NCI-H226 (cell line): Measurements from ENCODE around the gene AUTS2.

Source experiments
- DNase-seq: peaks from one replicate; pipeline ENCODE4 v3.0.0-alpha.2; 2015

The AUTS2 gene

DNA sequence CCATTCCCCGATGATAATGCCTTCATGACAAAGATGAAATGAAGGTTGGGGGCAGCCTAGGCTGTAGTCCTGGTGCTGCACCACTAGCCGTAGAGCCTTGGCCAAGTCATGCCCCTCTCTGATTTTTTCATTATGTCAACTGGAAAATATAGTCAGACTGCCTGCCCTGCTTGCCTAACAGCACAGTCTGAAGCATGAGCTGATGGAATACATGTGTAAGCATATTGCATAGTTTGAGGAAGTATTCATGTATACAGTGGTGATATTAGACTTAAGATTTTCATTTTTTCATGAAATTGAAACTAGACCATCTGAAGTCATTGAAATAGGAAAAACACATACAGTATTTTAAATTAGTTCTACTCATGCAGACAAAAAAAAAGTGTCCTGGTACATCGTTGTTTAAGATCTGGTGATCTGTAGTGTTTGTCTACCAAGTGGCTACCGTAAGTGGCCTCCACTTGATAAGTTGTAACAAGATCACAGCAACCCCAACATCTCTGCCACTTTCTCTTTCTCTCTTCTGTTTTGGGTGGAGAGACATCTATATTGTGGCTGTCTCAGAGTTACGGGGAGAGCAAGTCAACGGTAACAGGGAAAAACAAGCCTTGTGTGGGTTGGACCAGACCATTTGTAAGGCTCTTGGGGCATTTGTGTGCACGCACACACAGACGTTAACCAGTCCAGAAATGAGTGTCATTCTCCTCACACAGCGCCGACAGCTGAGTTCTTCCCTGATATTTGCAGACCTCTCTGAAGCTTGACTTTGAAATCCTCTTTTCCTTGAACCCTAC is 817.1 kb downstream of the AUTS2 start:
- no peak for DNase-seq

DNA sequence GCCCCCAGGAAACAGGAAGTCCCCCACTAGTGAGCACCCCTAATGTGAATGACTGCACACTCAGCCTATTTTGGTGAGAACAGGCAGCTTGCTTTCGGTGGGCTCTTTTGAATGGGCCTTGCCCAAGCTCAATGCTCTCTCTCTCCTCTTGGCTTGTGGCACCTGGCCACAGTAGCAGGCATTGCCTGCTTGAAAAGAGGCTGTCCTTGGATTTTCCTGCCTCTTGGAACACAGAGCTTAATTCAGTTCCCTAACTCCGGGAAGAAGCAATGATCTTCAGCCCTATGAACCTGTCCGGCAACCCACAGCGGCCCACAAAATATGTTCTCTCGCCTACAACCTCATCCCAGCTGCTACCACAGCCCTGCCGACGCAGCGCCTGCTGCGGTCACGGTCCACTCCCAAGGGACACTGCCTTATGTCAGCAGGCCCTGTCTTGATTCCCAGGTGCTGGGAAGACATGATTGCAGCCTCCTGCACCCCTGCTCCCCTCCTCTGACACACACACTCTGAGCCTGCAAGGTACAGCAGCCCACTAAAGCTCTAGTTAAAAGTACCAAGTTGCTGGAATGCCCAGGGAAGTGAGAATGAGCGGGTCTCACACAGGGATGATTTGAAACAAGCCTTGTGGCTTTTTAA is 818.2 kb downstream of the AUTS2 start:
- DNase-seq, result no peak

DNA sequence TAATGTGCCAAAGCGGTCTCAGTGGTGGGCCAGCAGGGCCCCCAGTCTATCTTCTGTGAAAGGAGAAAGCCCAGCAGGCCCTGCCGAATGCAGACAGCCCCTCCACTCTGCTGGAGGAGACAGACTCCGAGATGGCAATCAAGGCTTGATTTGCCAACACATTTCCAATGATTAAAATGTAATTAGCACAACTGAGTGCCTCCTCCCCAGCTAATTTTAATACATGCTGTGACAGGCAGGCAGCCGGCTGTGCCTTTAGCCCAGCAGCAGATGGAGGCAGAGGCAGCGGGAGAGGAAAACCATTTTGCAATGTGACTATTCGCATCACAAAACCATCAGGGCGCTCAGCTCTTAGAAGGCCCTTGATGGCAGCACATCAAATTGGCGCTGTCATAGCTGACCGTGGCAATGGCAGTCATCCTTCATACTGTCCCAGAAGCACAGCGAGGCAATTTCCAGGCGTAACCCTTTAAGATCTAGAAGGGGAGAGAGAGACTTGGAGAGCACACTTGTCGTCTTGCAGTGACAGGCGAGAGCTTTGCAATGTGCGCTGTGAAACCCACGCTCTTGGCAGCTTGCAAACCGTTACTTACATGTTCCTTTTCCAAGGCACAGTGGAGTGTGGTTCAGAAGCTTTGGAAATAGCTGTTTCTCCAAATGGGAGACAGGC is 818.8 kb downstream of the AUTS2 start:
- DNase-seq, result no peak

DNA sequence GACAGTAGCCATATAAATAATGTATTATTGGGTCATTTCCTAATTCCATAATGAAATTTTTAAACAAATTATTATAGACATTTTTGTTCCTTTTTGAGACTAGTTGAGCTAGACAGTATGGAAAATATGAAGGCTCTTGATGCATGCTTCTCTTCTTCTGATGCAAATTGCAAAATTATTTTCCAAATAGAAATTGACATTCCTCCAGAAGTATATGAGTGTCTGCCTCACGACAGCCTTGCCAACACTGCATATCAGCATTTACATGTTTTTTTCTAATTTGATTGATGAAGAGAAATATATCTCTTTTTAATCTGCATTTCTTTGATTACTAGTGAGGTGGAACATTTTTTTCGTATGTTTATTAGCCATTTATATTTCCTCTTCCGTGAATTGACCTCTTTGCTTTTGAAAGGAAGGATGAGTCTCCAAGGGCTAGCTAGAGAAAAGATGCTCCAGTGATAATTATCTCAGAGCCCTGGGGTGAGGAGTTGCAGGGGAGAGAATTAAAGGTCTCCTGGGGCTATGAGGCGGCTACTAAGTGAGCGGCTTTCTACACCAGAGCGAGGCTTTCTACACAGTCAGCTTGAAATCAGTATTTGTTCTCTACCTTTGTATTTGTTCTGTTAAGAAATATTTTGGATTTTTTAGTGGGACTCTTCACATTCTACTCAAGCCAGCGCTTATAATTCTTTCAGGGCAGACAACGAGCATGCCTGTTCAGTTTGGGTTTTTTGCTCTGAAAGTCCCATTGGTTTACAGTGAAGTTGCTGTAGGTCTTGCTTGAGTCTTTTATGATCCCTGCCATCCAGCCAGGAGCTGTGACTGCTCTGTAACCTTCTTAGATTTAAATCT is 821.5 kb downstream of the AUTS2 start:
- DNase-seq, result no peak

DNA sequence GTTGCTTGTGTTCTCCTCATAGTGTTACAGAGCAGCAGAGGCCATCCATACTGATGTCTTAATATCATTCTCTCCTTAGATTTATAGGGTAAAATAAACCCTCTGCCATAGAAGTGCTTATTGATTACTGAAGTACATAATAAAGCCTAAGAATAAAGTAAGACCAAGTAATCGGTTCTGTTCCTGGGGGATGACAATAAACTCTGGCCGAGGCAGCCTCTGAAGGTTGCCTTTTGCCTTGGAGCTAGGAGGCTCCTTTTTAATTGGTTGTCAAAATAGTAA is 822.0 kb downstream of the AUTS2 start:
- no peak for DNase-seq

DNA sequence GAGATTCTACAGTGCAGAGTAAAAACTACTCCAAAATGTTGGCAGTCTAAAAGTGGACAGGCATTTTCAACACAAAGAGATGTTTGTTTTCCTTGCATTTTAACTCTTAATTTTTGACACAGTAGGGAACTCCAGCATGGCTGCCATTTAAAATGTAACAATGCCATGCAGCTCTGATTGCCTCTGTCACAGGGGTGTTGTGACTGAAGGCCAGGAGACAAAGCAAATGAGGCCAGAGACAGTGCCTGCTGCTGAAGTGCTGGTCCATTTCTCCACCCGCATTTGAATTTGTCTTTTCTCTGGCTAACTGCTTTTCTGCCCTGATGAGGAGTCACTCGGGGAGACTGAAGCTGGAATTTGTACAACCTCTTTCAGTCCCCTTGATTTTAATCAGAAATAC is 823.0 kb downstream of the AUTS2 start:
- no peak for DNase-seq

DNA sequence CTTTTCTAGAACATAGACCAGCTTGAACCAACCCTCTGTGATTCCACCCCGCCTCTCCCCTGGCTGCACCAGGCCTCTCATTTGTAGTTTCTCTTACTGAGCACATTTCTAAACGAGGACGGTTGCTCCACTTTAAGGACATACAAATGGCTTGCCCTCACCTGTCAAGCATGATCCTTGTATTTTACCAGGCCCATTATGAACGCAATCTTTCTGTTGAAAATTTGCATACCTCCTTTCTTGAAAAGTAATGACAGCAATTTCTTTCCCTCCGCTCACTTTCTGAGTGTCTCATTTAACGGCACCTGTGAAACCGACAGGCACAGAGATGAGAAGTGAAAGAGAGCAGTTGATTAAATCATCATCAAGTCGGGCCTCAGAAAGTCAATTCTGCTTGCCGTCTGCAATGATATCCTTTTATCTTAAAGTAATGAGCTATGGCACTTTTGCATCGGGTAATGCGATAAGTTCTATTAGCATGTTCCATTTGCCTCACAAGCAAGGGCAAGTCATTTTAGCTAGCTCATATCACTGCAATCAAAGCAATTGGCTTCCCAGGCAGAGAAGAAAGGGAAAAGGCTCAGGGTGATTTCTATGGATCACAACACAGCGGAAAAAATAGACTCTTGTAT is 828.1 kb downstream of the AUTS2 start:
- no peak for DNase-seq

DNA sequence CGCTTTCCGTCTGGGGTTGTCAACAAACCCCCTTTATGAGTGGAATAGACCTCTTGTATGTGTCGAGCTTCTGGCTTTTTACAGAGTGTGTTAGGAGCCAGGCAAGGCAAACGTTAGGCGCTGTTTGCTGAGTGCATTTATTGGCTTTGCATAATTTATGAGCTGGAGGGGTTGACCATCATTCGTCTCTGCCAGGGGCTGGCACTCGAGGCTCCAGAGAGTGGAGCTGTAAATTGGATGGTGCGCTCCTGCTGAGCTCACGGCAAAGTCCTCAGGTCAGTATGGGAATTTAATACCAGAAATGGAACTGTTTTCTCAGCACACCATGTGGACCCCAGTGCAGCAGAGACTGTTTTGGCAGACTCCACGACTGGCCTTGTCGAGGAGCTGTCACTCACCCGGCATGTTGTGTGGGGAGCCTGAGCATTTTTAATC is 834.3 kb downstream of the AUTS2 start:
- no peak for DNase-seq

DNA sequence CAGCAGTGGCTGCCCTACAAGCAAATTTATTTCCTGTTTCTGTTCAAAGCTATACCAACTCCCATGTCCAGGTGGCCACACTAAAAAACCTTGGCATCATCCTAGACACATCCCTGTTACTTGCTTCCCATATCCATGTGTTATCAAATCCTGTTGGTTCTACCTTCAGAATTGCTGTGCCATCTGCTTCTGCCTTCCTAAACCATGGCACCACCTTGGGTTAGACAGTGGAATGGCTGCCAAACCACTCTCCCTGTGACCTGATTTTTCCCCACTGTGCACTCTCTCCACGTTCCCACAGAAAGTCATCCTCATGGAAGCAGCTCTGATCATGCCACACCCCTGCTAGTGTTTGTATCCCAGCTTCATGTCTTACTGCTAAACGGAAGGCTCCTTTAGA is 836.1 kb downstream of the AUTS2 start:
- no peak for DNase-seq

DNA sequence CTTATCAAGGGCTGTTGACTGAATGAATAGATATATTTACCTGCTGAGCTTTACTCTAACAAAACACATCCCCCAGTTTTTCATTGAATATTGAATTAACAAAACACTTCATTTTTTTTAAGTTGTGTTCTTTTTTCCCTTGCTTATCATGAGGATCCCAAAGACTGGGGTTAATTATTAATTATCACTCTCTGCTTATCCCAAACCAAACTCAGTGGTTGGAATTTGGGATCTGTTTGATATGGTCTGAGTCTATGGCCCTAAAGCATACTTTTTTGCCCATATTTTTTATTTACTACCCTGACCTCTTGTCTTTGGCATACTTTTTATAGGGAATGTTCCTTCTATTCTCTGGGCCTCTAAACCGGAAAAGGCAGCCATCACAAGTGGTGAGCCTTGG is 836.5 kb downstream of the AUTS2 start:
- no peak for DNase-seq

DNA sequence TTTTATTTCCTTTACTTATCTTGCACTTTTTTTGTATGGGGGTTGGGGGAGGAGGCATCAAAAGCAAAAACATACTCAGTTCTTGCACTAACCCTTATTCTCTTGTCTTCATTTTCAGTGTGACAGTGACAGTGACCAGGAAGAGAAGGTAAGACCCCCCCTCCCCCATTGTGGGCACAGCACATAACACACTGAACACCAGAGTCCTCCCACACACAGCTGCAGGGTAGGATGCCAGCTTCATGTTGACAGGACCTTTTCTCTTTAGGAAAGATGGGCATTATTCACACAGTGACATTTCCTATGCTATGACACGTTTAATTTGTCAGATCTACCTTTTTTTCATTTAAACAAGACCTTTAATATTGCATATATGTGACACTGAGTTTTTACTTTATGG is 837.4 kb downstream of the AUTS2 start:
- no peak for DNase-seq

DNA sequence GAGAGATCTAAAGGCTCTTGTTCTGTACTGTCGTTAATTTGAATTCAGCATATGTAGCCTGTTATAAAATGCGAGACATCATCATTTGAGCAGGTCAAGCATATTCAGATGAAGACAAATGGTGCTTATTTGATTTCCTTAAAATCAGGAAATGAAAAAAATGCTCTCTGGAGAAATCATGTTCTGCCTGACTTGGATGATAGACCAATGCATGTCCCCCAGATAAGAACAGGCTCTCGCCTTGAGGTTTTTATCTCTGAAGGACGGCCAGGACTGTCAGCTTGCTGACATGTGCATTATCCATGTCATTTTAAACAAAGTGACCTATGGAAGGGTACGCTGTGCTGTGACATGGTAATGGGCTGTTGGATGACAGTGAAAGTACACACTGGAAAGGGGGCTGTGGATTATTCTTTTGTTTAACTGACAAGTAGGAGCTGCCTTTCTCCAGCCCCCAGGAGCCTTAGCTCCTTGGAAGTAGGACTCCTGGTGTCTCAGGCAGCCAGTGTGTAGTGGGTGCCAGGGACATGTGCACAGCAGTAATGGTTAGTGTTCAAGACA is 838.6 kb downstream of the AUTS2 start:
- DNase-seq, result no peak

DNA sequence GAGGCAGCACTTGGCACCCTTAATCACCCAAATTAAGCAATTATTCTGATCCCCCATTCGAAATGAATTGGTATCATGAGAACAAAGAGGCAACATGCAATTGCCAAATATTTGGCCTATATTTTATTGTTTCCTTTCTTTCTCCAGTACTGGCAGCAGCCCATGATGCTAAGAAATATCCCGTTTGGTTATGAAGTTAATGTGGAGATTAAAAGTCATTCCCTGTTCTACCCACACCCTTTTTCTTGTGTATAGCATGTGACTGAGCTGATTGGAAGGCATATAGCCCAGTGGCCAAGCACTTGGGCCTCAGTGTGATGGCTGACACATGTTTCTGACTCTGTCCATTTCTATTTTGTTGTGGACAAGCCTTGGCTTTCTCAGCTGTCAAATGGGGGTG is 841.4 kb downstream of the AUTS2 start:
- no peak for DNase-seq

DNA sequence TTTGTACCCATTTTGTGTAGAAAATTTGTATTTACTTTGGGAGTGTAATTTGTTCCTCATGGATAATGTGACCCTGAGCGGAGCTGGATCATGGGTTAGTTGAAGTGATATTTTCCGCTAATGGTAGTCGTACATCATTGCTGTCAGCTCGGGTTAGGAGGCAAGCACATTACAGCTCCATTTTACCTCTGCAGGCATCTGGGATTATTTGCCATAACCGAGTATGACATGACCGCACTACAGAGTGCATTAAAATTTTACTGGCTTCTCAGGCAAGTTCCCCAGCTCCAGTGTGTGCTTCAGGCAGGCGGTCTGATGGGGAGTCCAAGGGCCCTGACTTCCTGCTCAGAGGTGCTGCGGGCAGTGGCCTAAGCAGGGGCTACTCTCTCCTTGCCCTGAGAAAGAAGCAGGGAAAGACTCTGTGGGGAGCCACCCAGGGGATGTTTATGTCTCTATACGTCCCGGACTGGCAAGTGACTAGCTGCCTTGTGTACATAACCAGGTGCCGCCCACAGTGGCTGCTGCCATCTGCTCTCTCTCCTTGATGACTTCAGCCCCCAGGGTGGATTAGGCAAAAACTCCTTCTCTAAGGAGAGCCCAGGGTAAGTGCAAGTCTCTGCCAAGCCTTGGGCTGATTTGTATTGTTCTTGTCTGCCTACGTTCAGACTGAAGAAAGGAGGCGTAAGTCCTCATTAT is 848.3 kb downstream of the AUTS2 start:
- no peak for DNase-seq

DNA sequence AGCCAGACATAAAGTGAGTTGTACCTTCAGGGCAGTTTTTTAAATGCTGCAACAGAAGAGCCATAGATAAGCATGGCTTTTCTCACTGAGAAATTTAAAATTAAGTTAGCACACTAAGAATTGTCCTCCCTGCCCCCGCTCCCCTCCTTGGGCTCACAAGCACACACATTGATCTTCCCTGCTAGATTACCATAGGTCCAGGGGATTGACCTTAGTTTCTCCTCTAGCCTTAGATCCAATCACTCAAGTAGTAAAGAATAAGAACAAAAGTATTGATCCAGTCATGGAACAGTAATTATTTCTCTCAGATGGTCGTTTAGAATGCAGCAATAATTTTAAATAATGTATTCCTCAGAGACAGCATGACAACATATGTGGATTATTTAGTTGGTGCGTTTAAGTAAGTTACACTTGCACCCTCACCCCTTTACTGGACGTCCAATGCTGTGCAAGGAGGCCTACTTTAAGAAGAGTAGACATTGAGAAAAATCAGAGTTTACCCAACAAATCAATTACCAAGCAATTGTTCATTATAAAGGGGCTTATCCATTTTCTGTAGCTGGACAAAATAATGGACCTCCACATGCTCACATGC is 850.1 kb downstream of the AUTS2 start:
- DNase-seq, result no peak

DNA sequence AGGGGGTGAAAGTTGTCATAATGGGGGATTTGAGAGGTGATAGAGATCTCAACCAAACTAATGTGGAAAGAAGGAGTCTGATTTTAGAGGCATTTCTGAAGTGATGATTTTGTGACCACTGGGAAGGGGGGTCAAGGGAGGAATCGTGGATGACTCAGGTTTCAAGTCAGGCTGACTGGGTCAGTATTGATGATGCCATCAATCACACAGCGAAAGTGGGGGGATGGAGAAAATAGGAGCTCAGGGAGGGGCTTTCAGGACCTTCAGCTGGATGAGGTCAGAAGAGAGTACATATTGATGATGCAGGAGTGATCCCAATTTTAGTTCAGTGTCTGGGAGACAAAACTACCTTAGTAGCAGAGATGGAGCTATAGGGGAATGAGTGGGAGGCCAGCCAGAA is 852.5 kb downstream of the AUTS2 start:
- no peak for DNase-seq

DNA sequence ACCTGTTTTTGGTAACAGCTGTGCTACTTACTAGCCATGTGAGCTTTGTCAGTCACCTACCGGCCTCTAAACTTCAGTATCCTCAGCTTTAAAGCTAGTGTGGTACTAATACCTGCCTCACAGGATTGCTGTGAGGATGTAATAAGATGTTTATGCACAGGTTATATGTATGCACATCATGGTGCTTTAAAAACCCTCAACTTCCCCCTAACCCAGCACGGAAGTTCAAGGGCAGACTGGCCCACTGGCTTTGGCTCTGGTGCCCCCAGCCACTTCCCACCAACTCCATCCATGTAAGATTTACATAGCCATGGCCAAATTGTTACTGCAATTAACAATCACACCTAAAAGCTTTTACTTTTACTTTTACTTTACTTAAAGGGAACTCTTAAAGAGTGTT is 857.6 kb downstream of the AUTS2 start:
- no peak for DNase-seq

DNA sequence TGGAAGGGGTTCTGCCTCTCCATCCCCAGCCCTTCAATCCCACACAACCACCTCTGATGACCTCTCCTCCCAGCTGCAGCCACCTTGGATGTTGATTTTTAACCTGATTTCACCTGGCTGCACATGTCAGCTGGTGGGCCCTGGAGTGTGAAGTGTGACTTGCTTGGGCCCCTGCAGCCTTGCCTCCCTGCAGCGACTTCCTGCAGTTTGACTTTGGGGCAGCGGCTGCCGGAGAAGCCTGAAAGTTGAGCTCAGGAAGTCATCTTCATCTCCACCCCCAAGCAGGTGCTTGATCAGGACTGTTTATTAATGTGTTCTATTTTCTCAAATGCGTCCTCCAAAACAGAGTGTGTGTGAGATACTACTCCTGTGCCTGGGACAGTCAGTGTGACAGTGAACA is 858.4 kb downstream of the AUTS2 start:
- no peak for DNase-seq

DNA sequence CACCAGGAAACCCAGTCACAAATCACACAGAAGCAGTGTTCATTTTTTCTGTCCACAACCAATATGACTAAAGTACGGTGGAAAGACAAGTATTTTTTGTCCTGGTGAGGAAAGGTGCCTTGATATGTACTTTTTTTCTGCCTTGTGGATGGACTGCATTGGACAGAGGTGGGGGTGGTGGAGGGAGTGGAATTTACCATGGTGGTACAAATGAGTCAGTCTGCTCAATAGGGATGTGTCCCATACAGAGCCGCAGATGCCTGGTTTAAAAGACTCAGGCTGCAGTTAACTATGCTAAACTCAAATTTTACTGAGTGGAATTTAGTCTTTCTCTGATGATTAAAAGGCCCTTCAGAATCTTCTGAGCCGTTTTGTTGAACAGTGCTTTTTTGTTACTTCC is 859.2 kb downstream of the AUTS2 start:
- DNase-seq, result no peak

DNA sequence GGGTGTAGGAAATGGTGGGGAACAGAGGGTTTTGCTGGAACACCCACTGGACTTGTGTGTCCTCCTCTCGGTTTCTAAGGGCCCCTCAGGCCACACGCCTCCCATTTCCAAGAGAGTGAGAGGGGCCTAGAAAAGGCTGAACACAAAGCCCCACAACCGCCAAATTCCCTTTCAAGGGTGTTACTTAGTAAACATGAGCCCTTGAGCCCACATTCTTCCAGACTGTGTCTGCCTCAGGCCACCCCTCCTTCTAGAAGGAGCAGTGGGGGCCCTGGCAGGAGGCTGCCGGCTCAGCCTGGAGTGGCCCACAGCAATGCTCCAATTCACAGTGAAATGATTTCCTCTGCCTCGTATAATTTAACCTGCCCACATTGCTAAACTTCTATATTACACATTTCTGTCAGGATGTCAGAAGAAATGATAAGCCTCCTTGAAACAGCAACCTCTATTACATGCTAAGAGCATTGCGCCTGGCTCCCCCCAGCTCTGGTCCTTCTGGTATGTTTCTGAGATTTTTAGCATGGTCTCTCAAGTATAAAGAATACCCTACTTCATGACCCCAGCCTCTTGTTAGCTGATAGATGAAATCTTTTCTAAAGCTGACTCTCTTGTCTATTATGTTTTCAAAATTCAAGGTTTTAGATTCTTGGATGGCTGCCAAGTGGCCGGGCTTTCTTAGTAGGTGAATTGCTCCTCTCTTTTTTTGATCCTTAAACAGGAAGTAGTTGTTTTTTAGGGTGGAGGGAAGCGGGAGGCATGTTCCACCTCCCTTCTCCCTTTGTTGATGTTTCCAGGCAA is 859.8 kb downstream of the AUTS2 start:
- DNase-seq, result peak; percentile 35

DNA sequence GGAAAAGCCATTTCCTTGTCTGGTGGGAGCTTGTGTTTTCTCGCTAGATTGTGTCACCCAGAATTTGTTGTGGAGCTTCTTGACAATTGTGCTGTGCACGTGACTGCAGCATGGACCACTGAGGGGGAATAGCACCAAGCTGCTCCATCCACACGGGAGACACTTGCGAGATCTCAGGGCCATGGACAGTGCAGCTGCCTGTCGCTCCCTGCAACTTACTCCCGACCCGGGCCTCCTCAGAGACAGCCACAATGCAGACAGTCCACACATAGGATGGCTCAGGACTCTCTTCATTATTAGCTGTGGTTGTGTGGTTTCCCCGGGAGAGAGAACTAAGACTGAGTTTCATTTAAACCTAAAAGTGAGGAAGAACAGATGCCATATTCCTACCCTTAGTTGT is 860.5 kb downstream of the AUTS2 start:
- no peak for DNase-seq
